ENCODE data around the gene CEP104.

CEP104 gene

GRCh38 chr1:3874736-3875135, 17.7 kb upstream of the CEP104 start:
- H3K27me3 ChIP-seq (ENCODE audit: insufficient read depth, poor library complexity, severe bottlenecking), result no peaks in the 10 kb centered on the region
- H3K4me3 ChIP-seq (replicated peaks; ENCODE audit: insufficient read depth, low read length), result no peak overlapping the region
- no peak for DNase-seq (ENCODE audit: low read depth in 1 of 2, low spot score in 1 of 2)
- TF ChIP-seq SPI1 (IDR thresholded peaks at IDR 0.05; ENCODE audit: borderline replicate concordance, low read depth) (no peak), POLR2AphosphoS5 (IDR thresholded peaks at IDR 0.05; ENCODE audit: low read depth) (no peak), GABPA (IDR thresholded peaks at IDR 0.05; ENCODE audit: low read depth) (no peak), CTCF (IDR thresholded peaks at IDR 0.05; ENCODE audit: insufficient read depth, low read length) (no peak), REST (IDR thresholded peaks at IDR 0.05; ENCODE audit: insufficient replicate concordance, low read depth) (no peak)
- no peak overlapping the region for H3K27ac ChIP-seq (replicated peaks)

GRCh38 chr1:3872546-3872945, 15.5 kb upstream of the CEP104 start:
- H3K4me3 ChIP-seq (replicated peaks; ENCODE audit: insufficient read depth, low read length), result no peak overlapping the region
- DNase-seq (ENCODE audit: low read depth in 1 of 2, low spot score in 1 of 2), result no peak
- no peaks in the 10 kb centered on the region for H3K27me3 ChIP-seq (ENCODE audit: insufficient read depth, poor library complexity, severe bottlenecking)
- H3K27ac ChIP-seq (replicated peaks), result no peak overlapping the region
- TF ChIP-seq SPI1 (IDR thresholded peaks at IDR 0.05; ENCODE audit: borderline replicate concordance, low read depth) (no peak), GABPA (IDR thresholded peaks at IDR 0.05; ENCODE audit: low read depth) (no peak), CTCF (IDR thresholded peaks at IDR 0.05; ENCODE audit: insufficient read depth, low read length) (no peak), REST (IDR thresholded peaks at IDR 0.05; ENCODE audit: insufficient replicate concordance, low read depth) (no peak), POLR2AphosphoS5 (IDR thresholded peaks at IDR 0.05; ENCODE audit: low read depth) (no peak)

DNA sequence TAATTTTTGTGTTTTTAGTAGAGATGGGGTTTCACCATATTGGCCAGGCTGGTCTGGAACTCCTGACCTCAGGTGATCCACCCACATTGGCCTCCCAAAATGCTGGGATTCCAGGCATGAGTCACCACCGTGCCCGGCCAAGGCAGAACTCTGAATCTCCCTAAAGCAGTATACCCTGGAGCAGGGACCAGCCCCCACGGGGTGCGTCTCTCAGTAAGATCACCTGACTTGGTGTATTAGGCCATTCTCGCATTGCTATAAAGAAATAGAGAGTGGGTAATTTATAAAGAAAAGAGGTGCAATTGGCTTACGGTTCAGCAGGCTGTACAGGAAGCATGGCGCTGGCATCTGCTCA, 14.4 kb upstream of the CEP104 start:
- DNase-seq (ENCODE audit: low read depth in 1 of 2, low spot score in 1 of 2), result no peak
- TF ChIP-seq GABPA (IDR thresholded peaks at IDR 0.05; ENCODE audit: low read depth) (no peak), REST (IDR thresholded peaks at IDR 0.05; ENCODE audit: insufficient replicate concordance, low read depth) (no peak), SPI1 (IDR thresholded peaks at IDR 0.05; ENCODE audit: borderline replicate concordance, low read depth) (no peak)

More for the DNA sequence above, 14.4 kb upstream of the CEP104 start:
- no peak overlapping the region for H3K4me3 ChIP-seq (replicated peaks; ENCODE audit: insufficient read depth, low read length)
- H3K27me3 ChIP-seq (ENCODE audit: insufficient read depth, poor library complexity, severe bottlenecking), result no peaks in the 10 kb centered on the region
- no peak overlapping the region for H3K27ac ChIP-seq (replicated peaks)

Measured in HL-60 (cell line).